RPMI7951 (cell line): ENCODE data around the gene TPPP. TPM values are rescaled to one million over a fixed set of nuclear protein-coding genes. Genes with fewer than 3 reads are reported as not detected.

ENCODE experiments used
- DNase-seq: peaks from one replicate; pipeline ENCODE4 v3.0.0-alpha.2; 2012; ENCODE audit warnings: low read depth
- total RNA-seq: library from RNA; depleted of rRNA; stranded (reverse); fragments of >200 nt; shearing (Covaris generic); gene quantifications from 2 replicates; pipeline ENCODE4 v1.2.3, GENCODE V29; 2014

TPPP gene
- total RNA-seq, 1 experiment from 2014 or later = 0.72 TPM

DNA sequence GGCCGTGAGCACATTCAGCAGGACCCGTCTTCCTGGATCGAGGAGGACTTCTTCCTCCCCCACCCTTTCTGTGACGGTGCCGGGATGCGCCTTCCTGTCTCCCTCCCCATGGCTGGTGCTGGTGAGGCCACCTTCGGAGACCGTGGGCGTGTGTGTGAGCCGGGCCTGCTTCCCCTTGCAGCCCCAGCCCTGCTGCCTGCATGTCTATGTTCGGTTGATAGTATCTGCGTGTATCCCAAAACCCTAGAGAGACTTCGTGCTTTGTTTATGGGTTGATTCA, 68.3 kb downstream of the TPPP start:
- DNase-seq = no peak

DNA sequence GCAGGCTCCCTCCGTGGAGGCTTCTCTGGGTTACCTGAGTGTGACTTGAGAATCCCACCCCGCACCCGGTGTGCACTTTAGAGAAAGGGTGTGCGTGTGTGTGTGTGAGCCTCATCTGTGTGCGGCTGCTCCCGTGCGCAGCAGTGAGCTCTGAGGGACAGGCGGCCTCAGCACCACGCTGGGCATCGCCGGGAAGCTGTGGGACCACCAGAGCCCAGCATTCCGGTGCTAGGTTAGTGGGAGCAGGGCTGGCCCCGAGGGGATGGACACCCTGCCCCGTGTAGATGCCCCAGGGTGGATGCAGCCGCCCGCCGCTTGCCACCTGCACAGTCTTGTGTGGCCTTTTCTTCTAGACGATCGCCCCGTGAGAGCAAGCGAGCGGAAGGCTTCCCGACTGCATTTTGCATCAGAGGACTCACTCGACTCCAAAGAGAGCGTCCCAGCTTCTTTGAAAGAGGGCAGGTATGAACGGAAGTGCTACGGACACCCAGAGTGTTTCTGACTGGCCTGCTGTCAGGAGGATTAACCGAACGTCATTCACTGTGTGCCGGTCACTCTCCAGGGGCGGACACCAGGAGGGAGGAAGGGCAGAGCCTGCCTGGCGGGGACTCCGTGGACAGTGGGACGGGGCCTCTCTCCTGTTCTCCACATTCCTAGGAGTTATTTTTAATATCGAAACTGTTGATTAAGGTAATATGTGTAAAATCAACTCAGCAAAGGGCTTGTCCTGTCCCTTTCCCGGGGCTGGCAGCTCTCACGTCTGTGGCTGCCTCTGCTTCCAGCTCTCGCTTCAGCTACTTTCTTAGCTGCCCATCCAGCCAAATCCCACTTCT, 68.8 kb downstream of the TPPP start:
- no peak for DNase-seq

DNA sequence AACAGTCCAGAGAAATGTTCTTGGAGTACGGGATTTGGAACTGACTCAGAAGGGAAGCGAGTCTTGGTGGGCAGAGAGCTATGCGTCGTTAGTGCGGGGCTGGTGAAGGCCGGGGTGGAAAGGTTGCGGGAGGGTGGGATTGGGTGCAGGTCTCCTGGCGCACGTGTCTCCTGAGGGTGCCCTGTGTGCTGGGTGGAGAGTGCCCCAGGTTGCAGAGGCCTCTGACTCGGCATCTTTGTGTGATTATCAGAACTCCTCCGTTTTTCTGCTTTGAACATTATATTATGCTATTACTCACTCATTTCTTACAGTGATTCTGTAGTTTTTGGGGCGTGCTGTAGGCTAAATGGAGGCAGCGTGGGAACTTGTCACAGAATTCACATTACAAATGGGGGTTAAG, 69.6 kb downstream of the TPPP start:
- no peak for DNase-seq

DNA sequence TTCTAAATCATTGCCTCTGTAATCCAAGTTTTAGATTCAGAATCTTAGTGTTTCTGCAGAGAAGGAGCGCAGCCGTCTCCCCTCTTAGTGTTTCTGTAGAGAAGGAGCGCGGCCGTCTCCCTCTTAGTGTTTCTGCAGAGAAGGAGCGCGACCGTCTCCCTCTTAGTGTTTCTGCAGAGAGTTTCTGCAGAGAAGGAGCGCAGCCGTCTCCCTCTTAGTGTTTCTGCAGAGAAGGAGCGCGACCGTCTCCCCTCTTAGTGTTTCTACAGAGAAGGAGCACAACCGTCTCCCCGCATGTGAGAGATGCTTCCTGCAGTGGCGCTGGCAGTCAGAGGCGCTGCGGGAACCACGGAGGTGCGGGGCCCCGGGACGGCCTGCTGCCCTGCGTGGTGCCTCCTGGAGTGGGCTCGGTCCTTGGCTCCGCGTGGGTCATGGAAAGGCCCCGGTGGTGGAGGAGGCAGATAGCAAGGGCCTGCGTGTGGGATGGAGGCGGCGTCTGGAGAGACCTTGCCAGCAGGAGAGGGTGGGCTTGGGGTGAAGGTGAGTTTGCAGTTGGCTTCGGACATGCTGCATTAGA, 70.1 kb downstream of the TPPP start:
- DNase-seq = no peak

DNA sequence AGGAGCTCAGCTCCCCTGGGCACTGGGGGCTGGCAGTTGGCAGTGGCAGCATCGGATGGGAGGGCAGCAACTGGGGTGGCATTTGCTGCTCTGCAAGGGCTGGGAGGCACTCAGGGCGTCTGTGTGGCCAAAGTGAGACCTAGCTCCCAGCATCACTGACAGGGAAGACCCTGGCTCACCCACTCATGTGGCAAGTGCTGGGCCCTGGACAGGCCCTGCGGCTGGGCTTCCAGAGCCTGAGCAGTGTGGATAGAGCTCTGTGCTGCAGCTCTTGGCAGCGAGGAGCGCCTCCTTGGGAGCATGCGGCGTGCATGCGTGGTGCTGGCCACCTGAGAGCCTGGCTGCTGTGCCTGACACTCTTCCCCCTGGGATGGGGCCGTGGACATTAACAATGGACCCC, 70.8 kb downstream of the TPPP start:
- DNase-seq = no peak

DNA sequence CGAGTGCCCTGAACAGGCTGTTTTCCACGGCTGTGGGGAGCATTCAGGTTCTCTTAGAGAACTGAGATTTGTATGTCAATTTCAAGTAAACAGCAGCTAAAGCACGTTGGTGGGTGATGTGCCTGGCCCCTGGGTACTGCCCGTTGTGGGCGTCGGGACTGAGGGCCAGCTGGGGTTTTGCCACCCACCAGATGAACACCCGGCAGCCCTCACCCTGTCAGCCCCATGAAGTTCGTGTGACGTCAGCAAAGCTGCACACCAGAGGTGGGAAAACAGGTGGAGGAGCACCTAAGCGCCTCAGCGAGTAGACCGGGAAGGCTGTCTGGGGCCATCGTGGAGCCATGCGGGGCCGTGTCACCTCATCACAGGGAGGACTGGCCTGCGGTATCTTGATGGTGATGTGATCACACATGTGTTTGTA, 71.8 kb downstream of the TPPP start:
- no peak for DNase-seq

DNA sequence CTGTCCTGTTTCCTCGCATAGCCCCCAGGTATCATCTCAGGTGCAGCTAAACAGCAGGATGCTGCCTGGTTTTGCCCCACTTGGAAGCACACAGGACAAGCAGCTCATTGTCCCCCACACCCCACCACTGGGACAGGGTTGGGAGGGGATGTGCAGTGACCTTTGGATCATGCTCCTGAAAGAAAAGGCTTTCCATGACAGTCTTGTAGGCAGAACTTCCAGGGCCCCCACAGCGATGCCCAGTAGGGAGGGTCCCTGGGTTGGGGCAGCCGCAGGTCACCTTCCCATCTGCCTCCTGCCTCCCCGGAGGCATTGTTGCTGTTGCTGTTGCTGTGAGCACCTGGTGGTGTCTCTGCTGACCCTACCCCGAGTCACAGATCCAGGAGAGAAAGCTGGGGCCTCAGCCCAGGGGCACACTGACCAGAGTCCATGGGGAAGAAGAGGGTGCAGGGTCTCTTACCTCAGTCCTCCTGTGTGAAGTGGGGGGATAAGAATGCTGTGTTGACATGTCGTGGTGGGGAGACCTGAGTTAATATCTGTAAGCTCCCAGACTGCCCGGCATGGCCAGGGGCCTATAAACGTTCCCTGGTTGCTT, 72.5 kb downstream of the TPPP start:
- DNase-seq = no peak

DNA sequence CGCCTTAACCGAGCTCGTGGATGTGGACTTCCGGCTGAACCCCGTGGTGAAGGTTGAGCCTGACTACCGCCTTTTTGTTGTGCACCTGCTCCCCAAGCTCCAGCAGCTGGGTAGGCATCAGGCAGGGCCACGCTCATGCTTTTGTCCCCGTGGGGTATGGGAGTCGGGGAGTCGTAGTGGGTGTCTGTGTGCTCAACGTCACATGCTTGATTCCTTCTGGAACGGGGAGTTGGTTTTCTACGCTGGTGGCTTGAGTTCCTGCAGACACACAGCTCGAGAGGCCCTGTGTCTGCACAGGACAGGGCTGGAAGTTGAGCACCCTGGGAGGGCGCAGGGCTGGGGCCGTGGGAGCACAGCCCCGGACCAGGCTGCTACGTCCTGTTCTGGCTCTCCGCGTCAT, 73.0 kb downstream of the TPPP start:
- no peak for DNase-seq

DNA sequence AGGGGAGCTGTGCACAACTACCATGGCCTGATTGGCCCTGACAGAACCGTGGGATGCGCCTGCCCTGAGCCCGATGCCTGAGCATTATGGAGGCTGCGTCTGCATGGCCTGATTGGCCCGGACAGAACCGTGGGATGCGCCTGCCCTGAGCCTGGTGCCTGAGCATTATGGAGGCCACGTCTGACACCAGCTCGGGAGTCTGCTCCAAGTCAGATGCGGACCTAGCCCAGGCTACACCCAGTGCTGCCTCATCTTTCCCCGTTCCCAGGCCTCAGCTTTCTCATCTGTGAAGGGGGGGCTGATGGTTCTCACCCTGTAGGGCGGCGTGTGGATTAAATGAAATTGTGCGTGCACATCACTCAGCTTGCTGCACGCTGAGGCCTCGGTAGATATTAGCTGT, 73.7 kb downstream of the TPPP start:
- DNase-seq = no peak

DNA sequence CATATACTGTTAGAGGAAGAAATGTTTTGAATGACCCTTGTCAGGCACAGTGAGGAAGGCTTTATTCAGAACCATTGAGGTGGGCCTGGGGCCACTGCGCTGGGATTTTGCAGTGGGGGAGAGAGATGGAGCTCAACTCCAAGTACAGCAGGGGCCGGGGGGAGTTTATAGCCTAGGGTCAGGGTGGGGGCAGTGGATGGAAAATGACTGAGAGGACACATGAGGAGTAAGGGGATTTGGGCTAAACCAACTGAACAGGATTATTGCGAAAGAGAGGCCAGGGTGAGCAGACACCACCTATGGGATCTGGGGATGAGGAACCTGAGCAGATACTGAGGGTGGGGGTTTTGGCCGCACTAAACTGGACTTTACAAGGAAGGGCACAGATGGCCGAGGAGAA, 74.7 kb downstream of the TPPP start:
- no peak for DNase-seq

DNA sequence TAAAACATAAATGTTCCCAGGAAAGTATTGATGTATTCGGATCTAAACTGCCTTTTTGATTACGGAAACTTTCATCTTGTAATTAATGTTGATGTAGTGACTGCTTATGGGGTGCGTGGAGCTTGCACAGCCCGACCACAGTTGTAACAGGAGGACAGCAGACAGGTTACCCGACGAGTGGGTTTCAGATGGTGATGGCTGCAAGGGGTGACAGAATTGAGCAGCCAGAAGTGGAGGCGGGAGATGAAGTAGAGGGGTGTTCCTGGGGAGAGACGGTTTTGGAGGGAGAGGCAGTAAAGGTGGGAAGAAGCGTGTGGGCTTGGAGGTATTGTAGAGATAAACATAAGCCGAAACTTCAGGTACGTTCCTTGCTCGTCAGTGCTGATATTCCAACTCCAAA, 75.3 kb downstream of the TPPP start:
- DNase-seq = no peak

DNA sequence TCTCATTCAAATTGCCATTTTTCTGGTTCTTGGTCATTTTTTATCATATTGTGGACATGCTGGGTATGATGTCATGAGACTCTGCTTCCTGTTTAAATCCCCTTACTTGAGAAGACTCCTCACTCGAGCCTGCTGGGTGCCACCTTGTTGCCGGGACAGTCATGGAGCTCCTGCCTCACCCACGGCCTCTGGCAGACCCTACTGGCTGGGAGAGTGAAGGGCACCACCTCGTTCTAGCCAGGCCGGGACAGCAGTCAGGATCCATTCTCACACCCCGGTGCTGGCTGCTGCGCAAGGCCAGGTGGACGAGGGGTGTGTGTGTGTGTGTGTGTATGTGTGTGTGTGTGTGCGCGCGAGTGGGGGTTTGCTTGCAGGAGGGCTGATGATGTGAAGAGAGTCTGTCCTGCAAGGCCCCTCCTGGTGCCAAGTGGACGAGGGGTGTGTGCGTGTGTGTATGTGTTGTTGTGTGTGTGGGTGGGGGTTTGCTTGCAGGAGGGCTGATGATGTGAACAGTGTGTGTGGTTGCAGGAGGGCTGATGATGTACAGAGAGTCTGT, 76.6 kb downstream of the TPPP start:
- no peak for DNase-seq

DNA sequence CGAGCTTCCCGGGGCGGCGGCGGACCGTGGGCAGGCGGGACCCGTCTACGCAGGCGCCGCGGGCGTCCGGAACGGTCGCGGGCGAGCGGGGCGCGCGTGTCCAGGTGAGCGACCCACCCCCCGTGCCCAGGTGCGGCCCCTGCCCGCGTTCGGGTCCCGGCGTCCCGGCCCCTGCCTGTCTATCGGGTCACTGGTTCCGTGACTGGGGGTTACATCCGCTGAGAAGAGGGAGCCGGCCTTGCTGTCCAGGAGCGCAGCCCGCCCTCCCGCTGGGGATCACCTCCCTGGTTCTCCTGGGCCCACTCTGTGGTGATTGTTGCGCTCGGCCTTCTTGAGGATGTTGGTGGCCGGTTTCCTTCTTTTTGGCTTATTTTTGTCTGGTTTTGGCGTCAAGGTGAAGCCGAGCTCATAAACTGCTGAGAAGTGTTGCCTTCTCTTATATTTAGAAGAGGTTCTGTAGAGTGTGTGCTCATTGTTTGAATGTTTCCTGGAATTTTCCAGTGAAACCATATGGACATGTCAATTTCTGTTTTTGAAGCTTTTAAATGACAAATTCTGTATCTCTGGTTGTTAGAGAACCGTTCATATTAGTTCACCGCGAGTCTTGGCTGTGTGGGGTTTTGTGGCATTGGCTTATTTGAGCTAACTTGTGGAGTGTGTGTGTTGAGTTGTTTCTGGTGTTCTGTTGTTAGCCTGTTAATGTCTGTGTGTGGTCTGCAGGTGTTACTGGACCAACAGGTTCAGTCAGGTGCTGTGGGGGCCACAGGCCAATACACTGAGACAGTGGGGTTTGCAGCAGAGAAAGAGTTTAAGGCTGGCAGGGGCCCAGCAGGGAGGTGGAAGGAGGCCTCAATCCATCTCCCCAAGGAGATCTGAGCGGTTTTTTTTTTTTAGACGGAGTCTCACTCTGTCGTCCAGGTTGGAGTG, 80.4 kb downstream of the TPPP start:
- DNase-seq = peak; percentile 9

DNA sequence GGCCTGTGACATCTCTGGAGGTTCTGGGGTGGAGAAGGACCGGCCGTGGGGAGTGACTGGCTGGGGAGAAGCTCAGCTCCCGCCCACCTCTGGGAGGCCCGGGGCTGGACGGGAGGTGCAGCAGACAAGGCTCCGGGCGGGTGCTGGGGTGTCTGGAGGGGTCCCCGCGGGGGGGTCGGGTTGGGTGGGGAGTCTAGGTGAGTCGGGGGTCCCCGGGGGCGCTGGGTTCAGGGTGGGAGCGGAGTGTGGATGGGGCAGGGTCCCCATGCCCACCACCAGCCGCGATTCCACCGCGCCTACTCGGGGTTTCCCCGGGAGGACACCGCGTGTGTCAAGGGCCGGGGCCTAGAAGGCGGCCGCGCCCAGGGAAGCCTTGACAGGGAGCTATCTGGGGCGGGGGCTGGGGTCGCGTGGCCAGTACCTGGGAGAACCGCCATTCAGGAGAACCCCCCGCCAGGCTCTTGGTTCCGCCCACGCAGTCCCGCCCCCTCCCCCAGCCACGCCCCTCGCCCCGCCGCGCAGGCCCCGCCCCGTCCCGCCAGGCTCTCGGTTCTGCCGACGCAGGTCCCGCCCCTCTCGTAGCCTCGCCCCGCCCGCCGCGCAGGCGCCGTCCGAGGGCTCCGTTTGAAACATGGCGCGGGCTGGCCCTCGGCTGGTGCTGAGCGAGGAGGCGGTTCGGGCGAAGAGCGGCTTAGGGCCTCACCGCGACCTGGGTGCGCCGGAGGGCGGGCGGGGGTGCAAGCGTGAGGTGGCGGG, 81.2 kb downstream of the TPPP start, which contains the start of gene CEP72:
Gene CEP72, plus strand, starts transcription at position 610 of the 756 bp plus-strand sequence. Its CDS starts 22 bp downstream, at position 632.
- peak; percentile 73 for DNase-seq

DNA sequence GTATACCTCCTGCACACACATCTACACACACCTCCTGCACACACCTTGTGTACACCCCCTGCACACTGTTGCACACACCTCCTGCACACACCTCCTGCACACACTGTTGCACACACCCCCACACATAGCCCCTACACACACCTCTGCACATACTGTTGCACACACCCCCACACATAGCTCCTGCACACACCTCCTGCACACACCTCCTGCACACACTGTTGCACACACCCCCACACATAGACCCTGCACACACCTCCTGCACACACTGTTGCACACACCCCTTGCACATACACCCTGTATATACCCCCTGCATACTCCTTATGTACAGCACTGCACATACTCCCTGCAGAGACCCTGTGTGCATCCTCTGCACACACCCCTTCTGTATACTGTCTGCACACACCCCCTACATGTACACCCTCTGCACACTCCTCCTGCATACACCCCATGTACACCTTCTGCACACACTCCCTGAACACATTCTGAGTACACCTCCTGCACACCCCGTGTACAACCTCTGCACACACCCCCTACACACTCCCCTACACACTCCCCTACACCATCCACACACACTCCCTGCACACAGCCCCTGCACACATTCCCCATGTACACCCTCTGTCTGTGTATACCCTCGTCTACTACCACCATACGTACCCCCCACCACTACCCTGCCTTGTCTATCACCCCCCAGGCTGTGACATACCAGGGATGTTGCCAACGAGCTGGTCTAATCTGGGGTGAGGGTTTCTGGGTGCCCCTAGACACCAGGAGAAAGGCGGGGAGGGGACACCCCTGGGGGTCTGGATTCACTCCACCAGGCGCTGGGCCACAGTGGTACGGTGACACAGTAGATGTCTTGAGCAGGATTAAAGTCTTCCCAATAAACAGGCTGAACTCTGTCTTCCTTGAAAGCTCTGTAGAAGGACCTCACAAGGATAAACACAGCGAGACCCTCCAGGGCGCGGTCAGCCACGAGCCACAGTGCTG, 82.1 kb downstream of the TPPP start:
- DNase-seq = no peak

DNA sequence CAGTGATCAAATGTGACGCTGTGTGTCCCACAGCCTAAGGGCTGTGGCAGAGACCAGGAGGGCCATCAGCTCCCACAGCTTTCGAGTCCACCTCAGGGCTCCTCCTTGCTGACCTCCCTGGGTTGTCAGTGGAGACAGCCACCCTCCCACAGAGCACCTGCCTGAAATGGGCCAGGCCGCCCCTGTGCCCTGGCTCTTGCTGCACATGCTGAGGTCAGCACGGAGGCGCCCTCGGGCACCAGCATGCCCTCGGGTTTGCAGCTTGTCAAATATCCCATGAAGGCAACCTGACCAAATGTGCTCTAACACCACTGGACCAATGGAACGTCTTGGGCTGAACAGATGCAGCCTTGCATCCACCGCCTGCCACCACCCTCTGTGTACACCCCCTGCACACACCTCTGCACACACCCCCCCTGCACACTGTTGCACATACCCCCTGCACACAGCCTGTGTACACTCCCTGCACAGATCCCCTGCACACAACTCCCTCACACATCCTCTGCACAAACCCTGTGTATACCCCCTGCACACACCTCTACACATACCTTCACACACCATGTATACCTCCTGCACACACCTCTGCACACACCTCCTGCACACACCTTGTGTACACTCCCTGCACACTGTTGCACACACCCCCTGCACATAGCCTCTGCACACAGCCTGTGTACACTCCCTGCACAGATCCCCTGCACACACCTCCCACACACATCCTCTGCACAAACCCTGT, 83.0 kb downstream of the TPPP start:
- DNase-seq = no peak
